Skeletal muscle cell (primary cell): ENCODE measurements around the gene CHODL.

ENCODE experiments used
- DNase-seq: peaks from one replicate; pipeline ENCODE4 v3.0.0-alpha.2; 2010; ENCODE audit warnings: low read depth
- H3K4me3 ChIP-seq: 2 replicates; pipeline ENCODE4 v1.5.1; 2011; ENCODE audit warnings: low read depth, mild to moderate bottlenecking, control low read depth, low read length, moderate library complexity

Gene CHODL

DNA sequence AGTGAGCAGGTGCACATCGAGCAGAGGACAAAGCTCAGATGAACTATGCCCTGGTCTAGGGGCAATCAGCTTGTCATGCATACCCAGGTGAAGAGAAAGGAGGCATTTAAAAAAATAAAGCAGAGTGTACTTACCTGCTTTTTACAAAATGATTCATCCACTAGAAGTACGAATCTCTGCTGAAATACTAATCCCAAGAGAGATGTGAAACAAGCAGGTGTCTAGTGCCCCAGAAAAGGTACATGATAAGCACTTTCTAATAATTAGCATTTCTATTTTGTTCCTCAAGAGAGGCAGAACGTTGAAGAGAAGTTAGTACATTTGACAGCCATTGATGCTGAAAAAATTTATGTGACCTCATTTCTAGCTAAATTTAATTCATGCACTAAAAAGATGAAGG lies 31.1 kb downstream of the CHODL start:
- DNase-seq = no peak
- H3K4me3 ChIP-seq = no peak overlapping the region

DNA sequence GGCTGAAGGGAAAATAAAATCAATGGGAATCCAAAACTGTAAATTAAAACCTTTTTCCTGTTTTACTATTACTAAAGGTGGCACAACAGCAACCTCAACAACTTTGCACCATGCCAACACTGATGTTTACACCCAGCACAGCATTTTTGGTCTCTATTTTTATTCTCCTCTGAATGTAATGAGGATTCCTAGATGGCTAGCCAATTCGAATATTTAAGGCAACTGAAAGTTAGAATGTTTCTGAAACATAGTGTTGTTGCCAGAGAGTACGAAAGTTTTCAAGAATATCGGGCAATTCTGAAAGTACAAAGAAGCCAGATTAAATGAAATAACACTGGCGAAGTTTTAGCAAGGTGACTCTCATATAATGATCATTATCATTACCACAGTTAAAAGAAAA lies 40.7 kb downstream of the CHODL start:
- H3K4me3 ChIP-seq = no peak overlapping the region
- DNase-seq = no peak

DNA sequence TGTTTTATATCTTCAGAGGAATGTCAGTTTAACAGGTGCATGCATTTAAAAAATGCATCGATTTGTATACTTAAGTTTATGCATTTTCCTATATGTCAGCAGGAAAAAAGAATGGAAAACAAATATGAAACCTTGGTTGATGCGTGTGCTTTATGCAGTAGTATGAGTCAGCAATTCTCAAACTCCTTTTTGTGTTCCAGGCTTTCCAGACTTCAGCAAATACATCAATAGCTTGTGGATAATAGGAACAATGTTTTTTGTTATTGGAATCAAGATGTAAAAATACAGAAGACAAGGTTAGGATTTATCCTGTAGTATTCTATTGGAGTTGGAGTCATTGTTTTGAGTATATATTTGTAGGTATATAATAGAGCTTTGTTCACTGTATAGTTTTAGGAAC lies 45.2 kb downstream of the CHODL start:
- no peak for DNase-seq
- no peak overlapping the region for H3K4me3 ChIP-seq

DNA sequence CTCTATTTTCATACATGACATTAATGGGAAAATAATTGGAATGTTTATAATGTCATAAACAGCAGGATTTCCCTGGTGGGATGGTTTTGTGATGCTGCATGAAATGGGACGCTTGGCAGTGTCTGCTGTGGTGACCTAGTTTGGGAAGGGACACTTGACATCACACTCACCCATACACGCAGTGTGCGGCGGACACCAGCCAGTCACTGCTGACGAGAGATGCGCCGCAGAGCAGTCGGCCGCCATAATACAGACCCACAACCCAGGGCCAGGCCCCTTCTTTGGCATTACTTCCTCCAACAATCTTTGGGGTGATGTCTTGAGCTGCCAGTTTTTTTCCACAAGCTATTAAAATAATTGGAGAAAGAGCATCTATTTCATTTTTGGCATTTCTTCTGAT lies 49.5 kb downstream of the CHODL start:
- no peak overlapping the region for H3K4me3 ChIP-seq
- DNase-seq = no peak

DNA sequence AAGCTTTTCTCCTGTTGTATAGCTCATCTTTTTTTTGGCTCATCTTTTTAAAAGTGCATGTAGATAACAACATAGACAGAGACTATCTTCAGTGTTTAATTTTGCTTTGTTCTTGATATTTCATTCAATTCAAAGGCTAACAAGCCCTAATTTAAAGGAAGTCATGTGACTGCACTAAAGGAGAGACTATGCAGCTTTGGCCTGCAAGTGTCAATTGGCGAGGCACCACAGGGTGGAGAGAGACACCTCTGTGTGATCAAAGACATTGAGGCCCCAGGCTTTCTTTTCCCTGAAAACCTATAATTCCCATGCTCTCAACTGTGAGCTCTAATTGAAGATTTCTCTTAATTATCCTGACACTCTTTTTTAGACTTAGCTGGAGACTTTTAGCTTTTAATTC lies 53.6 kb downstream of the CHODL start:
- H3K4me3 ChIP-seq = no peak overlapping the region
- no peak for DNase-seq
